Muscle layer of colon (tissue), 2 donors: ENCODE data around the gene POU4F3.

ENCODE experiments used
- H3K27ac ChIP-seq: one replicate; pipeline ENCODE4 v1.7.0; 2013; ENCODE audit warnings: low read depth, mild to moderate bottlenecking, low read length, moderate library complexity
- H3K27me3 ChIP-seq, 2 donors: one replicate each; pipeline ENCODE4 v1.7.0; 2013; ENCODE audit warnings: low read length in 2 of 2, mild to moderate bottlenecking in 2 of 2; ENCODE audit not compliant: insufficient read depth in 2 of 2, control insufficient read depth in 1 of 2
- H3K36me3 ChIP-seq: one replicate; pipeline ENCODE4 v1.7.0; 2013; ENCODE audit warnings: mild to moderate bottlenecking, low read length; ENCODE audit not compliant: insufficient read depth
- H3K4me1 ChIP-seq: one replicate; pipeline ENCODE4 v1.7.0; 2013; ENCODE audit warnings: mild to moderate bottlenecking, low read length; ENCODE audit not compliant: insufficient read depth
- H3K4me3 ChIP-seq, 2 donors: one replicate each; pipeline ENCODE4 v1.7.0; 2013; ENCODE audit warnings: low read length in 2 of 2, low read depth in 1 of 2, mild to moderate bottlenecking in 1 of 2, moderate library complexity in 1 of 2
- H3K9ac ChIP-seq: one replicate; pipeline ENCODE4 v1.7.0; 2013; ENCODE audit warnings: low read length
- H3K9me3 ChIP-seq: one replicate; pipeline ENCODE4 v1.7.0; 2013; ENCODE audit warnings: mild to moderate bottlenecking, low read length
- donor health status: abdominal sarcoma.
- donor health status: Adenocarcinoma of cecum.

POU4F3 gene

DNA sequence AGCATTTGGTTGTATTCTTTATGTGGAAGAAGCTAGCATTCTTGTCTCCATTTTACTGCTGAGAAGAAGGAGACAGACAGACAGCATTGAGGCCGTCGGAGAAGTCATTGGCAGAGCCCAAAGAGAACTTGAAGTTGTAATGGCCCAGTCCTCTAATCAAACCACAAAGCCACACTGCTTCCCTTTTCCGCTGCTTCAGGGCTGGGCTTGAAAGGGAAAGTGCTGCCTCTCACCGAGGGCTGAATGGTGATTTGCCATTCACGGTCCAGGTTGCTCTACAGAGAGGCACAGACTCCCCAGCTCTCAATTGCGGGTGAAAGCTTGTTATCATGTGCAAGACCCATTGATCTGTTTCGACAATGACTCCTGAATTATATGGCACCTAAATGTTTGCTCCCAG is 25.6 kb upstream of the POU4F3 start:
- no peaks in the 10 kb centered on the region for H3K4me1 ChIP-seq
- no peak overlapping the region for H3K27ac ChIP-seq
- H3K27me3 ChIP-seq: no peaks in the 10 kb centered on the region
- no peak overlapping the region for H3K4me3 ChIP-seq
- H3K36me3 ChIP-seq: no peaks in the 10 kb centered on the region
- H3K9me3 ChIP-seq: no peaks in the 10 kb centered on the region
- no peak overlapping the region for H3K9ac ChIP-seq

DNA sequence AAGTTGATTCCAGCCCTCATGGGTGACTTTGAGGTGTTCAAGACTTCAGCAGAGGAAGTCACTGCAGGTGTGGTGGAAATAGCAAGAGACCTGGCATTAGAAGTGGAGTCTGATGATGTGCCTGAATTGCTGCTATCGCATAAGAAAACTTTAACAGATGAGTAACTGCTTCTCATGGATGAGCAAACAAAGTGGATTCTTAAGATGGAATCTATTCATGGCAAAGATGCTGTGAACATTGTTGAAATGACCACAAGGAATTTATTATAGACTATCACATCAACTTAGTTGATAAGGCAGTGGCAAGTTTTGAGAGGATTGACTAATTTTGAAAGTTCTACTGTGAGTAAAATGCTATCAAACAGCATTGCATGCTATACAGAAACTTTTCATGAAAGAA is 17.1 kb upstream of the POU4F3 start:
- H3K27me3 ChIP-seq: no peaks in the 10 kb centered on the region
- H3K36me3 ChIP-seq: no peaks in the 10 kb centered on the region
- H3K4me1 ChIP-seq: no peaks in the 10 kb centered on the region
- no peak overlapping the region for H3K27ac ChIP-seq
- no peak overlapping the region for H3K4me3 ChIP-seq
- no peaks in the 10 kb centered on the region for H3K9me3 ChIP-seq
- no peak overlapping the region for H3K9ac ChIP-seq

GRCh38 chr5:146327257-146327870 is 11.3 kb upstream of the POU4F3 start:
- Histone ChIP-seq H3K27ac (no peak overlapping the region), H3K9ac (no peak overlapping the region), H3K36me3 (no peaks in the 10 kb centered on the region), H3K4me3 (no peak overlapping the region), H3K4me1 (no peaks in the 10 kb centered on the region), H3K9me3 (no peaks in the 10 kb centered on the region), H3K27me3 (no peaks in the 10 kb centered on the region)

GRCh38 chr5:146327989-146328388 is 10.7 kb upstream of the POU4F3 start:
- Histone ChIP-seq H3K9ac (no peak overlapping the region), H3K36me3 (no peaks in the 10 kb centered on the region), H3K9me3 (no peaks in the 10 kb centered on the region), H3K4me3 (no peak overlapping the region), H3K27ac (no peak overlapping the region), H3K27me3 (no peaks in the 10 kb centered on the region), H3K4me1 (no peaks in the 10 kb centered on the region)

GRCh38 chr5:146329697-146330096 is 8.9 kb upstream of the POU4F3 start:
- no peak overlapping the region for H3K4me3 ChIP-seq
- no peak overlapping the region for H3K27ac ChIP-seq
- H3K9ac ChIP-seq: no peak overlapping the region
- no peaks in the 10 kb centered on the region for H3K36me3 ChIP-seq
- no peaks in the 10 kb centered on the region for H3K4me1 ChIP-seq
- H3K9me3 ChIP-seq: no peaks in the 10 kb centered on the region
- H3K27me3 ChIP-seq: peaks cover 5% of the 10 kb centered on the region in 2 donors

DNA sequence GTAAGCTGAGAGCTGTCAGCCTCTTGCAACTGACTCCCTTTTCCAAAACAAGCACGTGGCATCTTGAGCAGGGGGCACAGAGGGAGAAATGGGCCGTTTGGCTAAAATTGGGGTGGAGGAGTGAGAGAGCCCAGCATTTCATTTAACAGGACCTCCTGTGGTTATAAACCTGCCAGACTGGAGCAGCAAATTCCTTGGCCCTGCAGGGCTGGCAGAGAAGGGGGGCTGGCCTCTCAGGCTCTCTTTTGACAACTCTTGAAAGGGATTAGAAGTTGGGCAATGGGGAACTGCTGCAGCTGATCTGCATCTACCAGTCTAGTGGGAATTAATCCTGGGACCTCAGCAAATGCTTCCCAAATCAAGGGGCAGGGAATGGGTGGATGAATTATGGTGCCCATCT is 7.2 kb upstream of the POU4F3 start:
- H3K9me3 ChIP-seq: no peaks in the 10 kb centered on the region
- no peak overlapping the region for H3K4me3 ChIP-seq
- no peak overlapping the region for H3K27ac ChIP-seq
- H3K27me3 ChIP-seq: peaks cover 8 to 13% of the 10 kb centered on the region in 2 donors
- no peaks in the 10 kb centered on the region for H3K4me1 ChIP-seq
- H3K36me3 ChIP-seq: no peaks in the 10 kb centered on the region
- H3K9ac ChIP-seq: no peak overlapping the region

GRCh38 chr5:146334074-146334533 is 4.5 kb upstream of the POU4F3 start:
- Histone ChIP-seq H3K9me3 (no peaks in the 10 kb centered on the region), H3K9ac (no peak overlapping the region), H3K4me1 (no peaks in the 10 kb centered on the region), H3K36me3 (no peaks in the 10 kb centered on the region), H3K4me3 (no peak overlapping the region), H3K27me3 (peaks cover 16 to 35% of the 10 kb centered on the region in 2 donors), H3K27ac (no peak overlapping the region)

DNA sequence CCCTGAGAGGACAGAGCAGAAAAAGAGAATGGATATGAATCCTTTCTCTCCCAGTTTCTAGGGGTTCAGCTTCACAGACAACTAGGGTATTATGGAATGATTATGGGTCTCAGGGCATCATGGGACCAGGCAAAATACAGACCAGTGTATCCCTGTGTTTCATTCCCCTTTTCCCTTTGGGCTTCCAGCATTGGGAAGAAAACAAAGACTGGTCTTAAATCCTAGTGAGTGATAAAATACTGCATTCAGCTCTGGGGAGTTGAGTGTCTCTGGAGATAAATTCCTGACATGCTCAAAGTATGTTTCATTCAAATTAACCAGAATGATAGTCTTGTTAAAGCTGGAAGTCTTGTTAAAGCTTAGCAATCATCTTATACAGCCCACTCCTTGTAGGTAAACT is 2.4 kb upstream of the POU4F3 start:
- no peaks in the 10 kb centered on the region for H3K36me3 ChIP-seq

GRCh38 chr5:146337264-146337904 is 1.3 kb upstream of the POU4F3 start:
- peaks cover 44 to 67% of the 10 kb centered on the region in 2 donors for H3K27me3 ChIP-seq
- no peaks in the 10 kb centered on the region for H3K9me3 ChIP-seq
- H3K27ac ChIP-seq: no peak overlapping the region
- no peak overlapping the region for H3K4me3 ChIP-seq
- H3K9ac ChIP-seq: no peak overlapping the region
- H3K36me3 ChIP-seq: no peaks in the 10 kb centered on the region
- H3K4me1 ChIP-seq: no peaks in the 10 kb centered on the region

More for the DNA sequence above, 2.4 kb upstream of the POU4F3 start:
- H3K9ac ChIP-seq: no peak overlapping the region
- no peaks in the 10 kb centered on the region for H3K9me3 ChIP-seq
- H3K27me3 ChIP-seq: peaks cover 32 to 56% of the 10 kb centered on the region in 2 donors
- H3K27ac ChIP-seq: no peak overlapping the region
- no peak overlapping the region for H3K4me3 ChIP-seq
- H3K4me1 ChIP-seq: no peaks in the 10 kb centered on the region

DNA sequence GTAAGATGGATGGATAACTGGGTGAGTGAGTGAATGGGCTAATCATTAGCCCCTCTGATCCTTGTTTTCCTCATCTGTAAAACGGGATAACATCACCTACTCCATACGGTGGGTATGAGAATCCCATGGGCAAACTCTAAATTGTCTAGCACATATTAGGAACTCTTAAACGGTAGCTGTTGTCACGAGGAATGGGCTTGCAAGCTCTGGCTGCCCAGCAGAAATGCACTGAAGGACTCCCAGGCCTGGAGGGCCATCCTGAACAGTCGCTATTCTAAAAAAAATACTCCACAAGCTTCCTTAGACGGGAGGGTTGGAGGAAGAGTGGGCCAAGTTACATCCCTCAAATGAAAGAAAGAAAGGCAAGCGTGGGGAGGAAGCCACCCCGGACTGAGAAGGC is 711 bp upstream of the POU4F3 start:
- Histone ChIP-seq H3K9ac (no peak overlapping the region), H3K27me3 (peaks cover 49 to 73% of the 10 kb centered on the region in 2 donors), H3K27ac (no peak overlapping the region)

GRCh38 chr5:146339715-146340259 is 1.1 kb downstream of the POU4F3 start:
- H3K27ac ChIP-seq: no peak overlapping the region
- H3K9ac ChIP-seq: no peak overlapping the region
- H3K4me1 ChIP-seq: no peaks in the 10 kb centered on the region
- H3K4me3 ChIP-seq: no peak overlapping the region
- H3K27me3 ChIP-seq: peaks cover 62 to 87% of the 10 kb centered on the region in 2 donors
- H3K9me3 ChIP-seq: no peaks in the 10 kb centered on the region
- H3K36me3 ChIP-seq: no peaks in the 10 kb centered on the region

More for the DNA sequence above, 711 bp upstream of the POU4F3 start:
- no peaks in the 10 kb centered on the region for H3K9me3 ChIP-seq
- H3K4me3 ChIP-seq: no peak overlapping the region
- no peaks in the 10 kb centered on the region for H3K36me3 ChIP-seq
- H3K4me1 ChIP-seq: no peaks in the 10 kb centered on the region
